GM12873 (cell line): ENCODE results near the gene TOX2.

Source experiments
- CTCF ChIP-seq: IDR thresholded peaks from 2 replicates; pipeline ENCODE4 v1.5.1; 2012; ENCODE audit warnings: low read depth, mild to moderate bottlenecking, moderate library complexity, low read length, control low read depth; ENCODE audit not compliant: insufficient read depth; ENCODE audit errors: missing control alignments

Gene TOX2

GRCh38 chr20:43969501-43970182, 55.0 kb downstream of the TOX2 start:
- no peak for TF ChIP-seq CTCF

- no peak for TF ChIP-seq CTCF
Observed at GRCh38 chr20:43971267-43971666, 56.6 kb downstream of the TOX2 start.

GRCh38 chr20:43972051-43972450, 57.4 kb downstream of the TOX2 start:
- no peak for TF ChIP-seq CTCF

GRCh38 chr20:43972692-43973091, 58.0 kb downstream of the TOX2 start:
- no peak for TF ChIP-seq CTCF

GRCh38 chr20:43973231-43973630, 58.6 kb downstream of the TOX2 start:
- TF ChIP-seq CTCF = no peak

- no peak for TF ChIP-seq CTCF
Observed at GRCh38 chr20:43973671-43974450, 59.2 kb downstream of the TOX2 start.

GRCh38 chr20:43974695-43975094, 60.0 kb downstream of the TOX2 start:
- no peak for TF ChIP-seq CTCF
